ENCODE results near the gene PSME1.

Gene PSME1

DNA sequence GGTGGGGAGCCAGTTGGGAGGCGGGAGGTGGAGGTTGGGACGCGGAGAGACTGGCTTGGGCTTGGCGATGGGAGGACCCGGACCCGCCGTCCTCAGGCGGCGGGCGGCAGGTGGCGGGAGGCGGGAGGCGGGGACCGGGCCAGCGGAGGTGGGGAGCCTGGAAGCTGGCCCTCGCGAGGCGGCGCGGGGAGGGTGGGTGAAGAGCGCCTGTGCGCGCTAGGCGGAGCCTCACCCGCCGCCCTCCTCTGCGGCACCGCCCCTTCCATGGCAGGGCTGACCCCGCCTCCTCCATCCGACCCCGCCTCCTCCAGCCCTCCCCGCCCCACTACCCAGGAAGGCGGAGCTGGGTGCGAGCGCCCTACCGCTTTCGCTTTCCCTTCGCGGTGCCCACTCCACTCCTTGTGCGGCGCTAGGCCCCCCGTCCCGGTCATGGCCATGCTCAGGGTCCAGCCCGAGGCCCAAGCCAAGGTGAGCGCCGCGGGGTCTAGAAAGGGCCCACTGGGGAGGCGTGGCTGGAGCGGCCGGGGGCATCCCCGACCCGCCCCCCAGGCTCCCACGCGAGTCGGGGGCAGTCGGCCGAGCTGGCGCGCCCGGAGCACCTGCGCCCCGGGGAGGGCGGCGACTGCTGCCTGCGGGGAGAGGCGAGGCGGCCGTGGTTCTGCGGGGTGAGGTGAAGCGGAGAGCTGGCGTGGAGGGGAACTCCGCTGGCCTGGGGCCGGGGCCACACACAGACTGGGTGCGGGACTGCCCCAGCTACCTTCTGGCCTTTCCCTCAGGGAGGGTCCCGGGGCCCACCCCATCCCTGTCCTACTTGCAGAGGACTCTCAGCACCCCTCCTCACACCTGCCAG is at the start of gene PSME1:
Gene PSME1 (plus strand): TSS at position 361 of the 850 bp plus-strand sequence. CDS start 69 bp downstream, at position 430.
- peak; percentile 92 for DNase-seq (ENCODE audit: low read depth)

DNA sequence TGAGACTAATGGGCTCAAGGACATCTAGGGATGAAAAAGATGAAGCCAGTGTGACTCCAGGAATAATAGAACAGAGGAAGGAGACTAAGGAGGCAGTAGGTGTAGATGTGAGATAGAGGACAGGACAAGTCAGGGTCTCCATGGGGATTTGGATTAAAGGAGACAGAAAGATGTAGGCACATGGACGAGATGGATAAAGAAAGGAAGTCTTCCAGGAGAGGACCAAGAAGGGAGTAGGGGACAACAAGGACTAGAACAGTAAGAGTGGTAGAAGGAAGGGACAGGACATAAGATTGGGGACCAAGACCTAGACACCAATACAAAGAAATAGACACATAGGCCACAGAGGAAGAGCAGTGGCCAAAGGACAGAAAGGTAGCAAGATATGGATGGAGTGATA is 49.0 kb upstream of the PSME1 start:
- no peak for DNase-seq (ENCODE audit: low read depth)

DNA sequence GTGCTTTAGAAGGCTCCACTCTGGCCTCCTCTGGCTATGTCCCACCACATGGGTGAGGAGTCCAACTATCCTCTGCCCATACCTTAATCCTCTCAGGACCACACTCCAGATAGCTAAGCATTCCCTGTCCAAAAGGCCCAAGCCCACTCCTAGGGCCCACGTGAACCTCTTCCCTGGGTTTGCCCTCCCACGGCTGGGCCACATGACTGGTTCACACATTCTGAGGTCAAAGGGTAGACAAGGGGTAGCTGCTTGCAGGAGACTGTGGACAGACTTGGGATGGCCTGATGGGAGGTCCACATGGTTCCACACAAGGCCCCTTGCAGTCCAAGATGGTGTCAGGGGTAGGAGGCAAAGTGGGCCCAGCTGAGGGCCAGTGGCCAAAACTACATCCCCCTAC is 47.9 kb upstream of the PSME1 start:
- no peak for DNase-seq (ENCODE audit: low read depth)

DNA sequence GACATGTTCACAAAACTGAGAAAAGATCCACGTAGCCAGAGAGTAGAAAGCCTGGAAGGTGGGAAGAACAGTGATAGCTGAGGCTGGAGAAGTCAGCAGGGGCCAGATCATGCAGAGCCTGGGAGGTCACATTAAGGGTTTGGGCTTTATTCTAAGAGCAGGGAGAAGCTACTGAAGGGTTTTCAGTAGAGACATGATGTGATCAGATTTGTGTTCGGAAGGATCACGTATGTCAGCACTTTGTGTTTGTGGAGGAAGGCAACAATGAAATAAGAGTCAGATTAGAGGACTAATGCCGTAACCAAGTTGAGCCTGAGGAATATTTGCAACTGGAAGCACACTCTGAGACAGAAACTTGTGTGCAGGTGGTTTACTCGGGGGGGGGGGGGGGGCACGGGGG is 46.1 kb upstream of the PSME1 start:
- DNase-seq (ENCODE audit: low read depth), result no peak

DNA sequence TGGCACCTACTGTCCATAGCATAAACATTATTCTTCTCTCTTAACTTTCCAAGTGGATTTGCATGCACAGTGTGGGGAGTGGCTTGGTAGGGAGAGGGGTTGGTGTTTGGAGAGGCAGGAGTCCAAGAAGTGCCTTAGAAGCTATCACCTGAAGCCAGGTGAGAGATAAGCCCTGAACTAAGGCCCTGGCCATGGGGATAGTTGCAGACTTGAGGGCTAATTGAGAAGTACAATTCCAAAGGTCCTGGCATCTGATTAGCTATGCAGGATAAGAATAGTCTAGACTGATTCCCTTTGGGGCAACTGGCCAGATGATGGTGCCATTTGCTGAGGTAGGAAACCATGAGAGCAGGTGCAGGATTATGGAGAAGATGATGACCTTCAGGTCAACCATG is 43.9 kb upstream of the PSME1 start:
- DNase-seq (ENCODE audit: low read depth), result no peak

DNA sequence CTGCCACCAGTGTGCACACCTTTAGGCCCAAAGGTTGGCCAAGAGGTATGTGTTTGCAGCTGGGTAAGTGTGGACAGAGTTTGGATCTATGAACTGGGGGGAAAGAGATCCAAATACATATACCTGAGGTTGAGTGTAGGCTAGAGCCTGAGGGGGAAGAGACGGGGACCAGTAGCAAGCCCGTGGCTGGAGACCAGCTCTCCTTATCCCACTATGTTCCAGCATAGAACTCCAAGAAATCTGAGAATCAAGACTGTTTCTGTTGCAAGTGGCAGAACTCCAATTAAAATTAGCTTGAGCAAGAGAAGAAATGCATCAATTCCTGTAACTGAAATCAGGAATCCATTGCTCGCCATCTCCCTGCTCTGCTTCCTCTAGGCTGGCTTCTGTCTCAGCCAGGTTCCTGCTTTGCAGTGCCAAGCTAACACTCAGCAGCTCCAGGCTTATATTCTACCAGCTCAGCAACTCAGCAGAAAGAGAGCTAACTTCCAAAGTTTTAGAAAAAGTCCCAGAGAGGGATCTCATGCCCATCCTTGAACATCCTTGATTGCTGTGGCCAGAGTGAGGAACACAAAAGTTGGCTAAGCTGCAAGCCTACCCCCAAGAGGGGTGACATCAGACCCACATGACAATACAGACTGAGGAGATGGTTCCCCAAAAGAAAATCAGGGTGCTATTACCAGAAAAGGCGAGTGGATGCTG is 43.3 kb upstream of the PSME1 start:
- DNase-seq (ENCODE audit: low read depth), result no peak

DNA sequence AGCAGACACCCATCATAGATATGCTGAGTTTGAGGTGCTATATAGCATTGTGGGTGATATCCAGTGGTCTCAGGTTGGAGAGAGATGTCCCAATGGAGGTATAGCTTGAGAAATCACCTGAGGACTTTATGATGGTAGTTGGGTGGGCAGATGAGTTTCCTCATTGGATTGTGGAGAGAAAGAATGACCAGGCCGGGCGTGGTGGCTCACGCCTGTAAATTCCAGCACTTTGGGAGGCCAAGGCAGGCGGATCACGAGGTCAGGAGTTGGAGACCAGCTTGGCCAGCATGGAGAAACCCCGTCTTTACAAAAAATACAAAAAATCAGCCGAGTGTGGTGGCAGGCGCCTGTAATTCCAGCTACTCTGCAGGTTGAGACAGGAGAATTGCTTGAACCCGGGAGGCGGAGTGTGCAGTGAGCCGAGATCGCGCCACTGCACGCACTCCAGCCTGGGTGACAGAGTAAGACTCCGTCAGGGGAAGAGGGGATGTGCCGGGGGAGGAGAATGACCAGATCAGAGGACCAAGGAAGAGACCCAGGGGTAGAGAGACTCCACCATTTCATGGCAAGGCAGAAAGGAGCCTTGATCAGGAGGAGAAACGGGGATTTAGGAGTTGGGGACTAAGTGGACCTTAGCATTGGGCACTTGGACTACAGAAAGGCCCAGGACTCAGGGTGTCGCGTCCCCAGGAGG is 42.6 kb upstream of the PSME1 start:
- DNase-seq (ENCODE audit: low read depth), result no peak

DNA sequence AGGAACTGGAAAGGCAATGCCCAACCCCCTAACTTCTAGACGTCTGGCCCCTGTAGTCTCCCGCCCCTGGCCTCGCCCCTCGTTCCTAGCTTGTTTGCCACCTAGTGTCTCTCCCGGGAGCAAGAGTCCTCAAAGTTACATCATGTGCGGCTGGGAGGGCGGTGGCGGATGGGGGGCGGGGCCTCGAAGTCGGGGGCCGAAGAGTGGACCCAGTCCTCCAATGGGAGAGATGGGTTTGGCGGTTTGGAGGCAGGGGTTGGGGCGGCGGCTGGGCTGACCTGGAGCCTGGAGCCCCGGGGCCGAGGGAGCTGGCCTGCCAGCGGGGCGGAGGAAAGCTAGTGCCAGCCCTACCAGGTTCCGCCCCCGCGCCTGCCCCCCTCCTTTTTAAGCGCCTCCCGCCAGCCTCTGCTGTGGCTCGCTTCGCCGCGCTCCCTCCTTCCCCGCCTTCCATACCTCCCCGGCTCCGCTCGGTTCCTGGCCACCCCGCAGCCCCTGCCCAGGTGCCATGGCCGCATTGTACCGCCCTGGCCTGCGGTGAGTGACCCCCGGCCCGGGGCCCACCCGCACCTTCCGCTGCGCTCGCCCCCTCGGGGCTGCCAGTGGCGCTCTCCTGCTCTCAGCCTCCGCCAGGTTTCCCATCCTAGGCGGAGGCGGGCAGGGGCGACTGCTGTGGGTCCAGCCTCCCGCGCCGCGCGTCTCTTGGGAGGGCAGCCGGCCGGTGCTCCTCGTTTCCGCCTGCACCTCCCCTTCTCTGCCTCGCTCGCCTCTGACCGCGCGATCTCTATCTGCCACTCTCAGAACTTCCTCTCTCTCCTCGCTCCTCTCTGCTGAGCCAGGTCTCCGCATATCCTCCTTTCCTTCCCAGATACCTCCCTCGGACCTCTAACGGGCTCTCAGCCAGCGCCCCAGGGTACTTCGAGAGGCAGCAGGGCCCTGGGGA is 41.8 kb upstream of the PSME1 start, which contains the start of gene PCK2:
Gene PCK2 (plus strand): TSS at position 411 of the 940 bp plus-strand sequence. CDS start 95 bp downstream, at position 506.
- DNase-seq (ENCODE audit: low read depth), result peak; percentile 70

DNA sequence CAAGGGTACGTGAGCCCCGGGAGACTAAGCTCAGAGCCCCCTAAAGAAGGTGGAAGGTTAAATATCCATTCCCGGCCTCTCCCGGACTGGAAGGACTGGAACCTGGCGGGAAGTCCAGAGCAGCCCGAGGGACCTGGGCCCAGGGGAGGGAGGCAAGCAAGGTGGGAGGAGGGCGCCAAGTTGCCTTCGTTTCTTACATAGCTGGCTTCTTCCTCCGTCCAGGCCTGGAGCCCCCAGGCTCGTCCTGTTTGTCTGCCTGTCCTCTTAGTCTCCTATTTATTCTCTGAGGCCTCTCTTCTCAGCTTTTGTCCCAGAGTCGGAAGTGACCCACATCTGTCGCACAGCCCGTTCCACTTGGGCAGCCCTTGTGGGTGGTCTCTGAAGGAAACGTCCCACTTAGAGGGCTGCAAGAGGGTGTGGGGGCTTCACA is 41.1 kb upstream of the PSME1 start:
- DNase-seq (ENCODE audit: low read depth), result no peak

DNA sequence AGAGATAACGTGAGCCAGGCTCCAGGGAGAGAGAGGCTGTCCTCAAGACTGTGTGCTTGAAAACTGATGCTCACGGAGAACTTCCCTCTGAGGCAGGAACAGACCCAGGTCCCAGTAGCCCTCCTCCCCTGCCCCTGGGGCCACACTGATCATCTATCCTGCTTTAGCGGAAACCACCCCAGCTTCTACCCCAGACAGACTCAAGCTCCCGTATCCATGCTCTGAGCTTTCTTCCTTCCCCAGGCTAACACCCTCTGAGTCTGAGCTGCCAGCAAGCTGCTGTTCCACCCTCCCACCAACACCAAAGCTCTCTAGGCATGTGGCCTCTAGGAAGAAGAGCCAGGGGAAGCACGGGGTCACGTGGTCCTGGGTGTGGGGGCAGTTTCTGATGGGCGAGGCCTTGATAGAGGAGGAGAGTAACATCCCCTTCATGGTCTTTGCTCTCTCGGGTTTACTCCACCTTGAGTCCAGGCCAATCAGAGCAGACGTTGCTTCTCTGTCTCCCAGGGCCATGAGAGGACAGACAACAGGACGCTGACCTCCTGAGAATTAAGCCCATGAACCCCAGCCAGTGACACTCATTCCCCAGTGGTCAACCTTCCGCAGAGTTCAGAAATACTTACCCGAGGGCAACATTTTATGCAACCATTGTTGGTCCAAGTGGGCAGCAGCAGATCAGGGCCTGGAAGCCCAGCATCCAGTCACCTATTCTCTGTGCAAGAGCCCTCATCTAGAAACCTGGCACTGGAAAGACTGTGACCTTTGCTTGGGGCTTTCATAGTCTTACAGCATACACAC is 40.5 kb upstream of the PSME1 start:
- DNase-seq (ENCODE audit: low read depth), result peak; percentile 48

DNA sequence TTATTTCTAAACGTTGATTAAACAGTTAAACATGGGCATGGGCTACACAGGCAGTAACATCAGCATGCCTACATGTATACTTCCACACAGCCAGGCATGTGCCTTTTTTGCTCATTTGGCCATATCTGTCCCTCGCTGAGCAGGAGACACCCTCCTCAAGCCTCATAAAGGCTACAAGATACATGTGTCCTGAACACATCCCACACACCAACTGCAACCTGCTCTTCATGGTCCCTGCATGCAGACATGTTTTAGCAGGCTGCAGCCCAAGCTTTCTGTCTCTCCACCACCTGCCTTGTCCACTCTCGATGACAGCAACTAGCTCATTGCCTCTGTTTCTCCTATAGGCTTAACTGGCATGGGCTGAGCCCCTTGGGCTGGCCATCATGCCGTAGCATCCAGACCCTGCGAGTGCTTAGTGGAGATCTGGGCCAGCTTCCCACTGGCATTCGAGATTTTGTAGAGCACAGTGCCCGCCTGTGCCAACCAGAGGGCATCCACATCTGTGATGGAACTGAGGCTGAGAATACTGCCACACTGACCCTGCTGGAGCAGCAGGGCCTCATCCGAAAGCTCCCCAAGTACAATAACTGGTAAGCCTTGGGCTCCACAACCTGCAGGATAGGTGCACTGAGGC is 39.3 kb upstream of the PSME1 start:
- no peak for DNase-seq (ENCODE audit: low read depth)

DNA sequence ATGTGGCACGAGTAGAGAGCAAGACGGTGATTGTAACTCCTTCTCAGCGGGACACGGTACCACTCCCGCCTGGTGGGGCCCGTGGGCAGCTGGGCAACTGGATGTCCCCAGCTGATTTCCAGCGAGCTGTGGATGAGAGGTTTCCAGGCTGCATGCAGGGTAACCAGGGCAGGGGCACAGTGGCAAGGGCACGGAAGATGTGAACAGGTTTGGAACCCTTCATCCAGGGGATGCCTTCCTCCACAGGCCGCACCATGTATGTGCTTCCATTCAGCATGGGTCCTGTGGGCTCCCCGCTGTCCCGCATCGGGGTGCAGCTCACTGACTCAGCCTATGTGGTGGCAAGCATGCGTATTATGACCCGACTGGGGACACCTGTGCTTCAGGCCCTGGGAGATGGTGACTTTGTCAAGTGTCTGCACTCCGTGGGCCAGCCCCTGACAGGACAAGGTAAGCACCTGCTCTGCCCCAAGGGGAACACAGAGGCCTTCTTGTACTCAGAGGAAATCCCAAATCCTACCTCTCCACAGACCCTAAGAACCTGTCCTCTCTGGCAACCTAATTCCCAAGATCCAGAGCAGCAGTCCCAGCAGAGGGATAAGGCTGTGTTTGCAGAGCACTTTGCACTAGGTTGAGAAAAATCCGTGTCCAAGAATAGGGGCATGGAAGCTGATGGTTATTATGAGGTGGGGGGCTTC is 37.6 kb upstream of the PSME1 start:
- no peak for DNase-seq (ENCODE audit: low read depth)

DNA sequence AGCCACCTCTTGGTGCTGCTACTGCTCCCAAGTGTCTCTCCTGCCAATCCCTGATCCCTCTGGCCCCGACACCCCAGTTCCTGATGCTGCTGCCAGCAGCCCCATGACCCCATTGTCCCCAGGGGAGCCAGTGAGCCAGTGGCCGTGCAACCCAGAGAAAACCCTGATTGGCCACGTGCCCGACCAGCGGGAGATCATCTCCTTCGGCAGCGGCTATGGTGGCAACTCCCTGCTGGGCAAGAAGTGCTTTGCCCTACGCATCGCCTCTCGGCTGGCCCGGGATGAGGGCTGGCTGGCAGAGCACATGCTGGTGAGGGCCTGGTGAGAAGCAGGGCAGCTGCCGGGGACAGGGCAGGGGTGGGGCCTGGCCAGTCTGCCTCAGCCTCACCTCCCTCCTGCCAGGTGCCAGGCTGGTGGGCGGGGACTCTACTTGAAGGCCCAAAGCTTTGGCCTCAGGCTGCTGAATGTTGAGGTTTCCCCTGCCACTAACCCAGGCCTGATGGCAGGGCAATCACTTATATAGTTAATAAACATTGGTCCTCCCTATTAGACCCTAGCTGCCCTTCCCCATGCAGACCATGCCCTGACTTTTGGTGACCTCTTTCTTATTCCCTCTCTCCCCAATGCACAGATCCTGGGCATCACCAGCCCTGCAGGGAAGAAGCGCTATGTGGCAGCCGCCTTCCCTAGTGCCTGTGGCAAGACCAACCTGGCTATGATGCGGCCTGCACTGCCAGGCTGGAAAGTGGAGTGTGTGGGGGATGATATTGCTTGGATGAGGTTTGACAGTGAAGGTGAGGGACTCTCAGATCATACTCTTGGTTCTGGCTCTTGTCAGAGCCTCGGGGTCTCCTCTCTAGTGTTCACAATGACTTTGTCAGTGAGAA is 36.8 kb upstream of the PSME1 start:
- DNase-seq (ENCODE audit: low read depth), result no peak

DNA sequence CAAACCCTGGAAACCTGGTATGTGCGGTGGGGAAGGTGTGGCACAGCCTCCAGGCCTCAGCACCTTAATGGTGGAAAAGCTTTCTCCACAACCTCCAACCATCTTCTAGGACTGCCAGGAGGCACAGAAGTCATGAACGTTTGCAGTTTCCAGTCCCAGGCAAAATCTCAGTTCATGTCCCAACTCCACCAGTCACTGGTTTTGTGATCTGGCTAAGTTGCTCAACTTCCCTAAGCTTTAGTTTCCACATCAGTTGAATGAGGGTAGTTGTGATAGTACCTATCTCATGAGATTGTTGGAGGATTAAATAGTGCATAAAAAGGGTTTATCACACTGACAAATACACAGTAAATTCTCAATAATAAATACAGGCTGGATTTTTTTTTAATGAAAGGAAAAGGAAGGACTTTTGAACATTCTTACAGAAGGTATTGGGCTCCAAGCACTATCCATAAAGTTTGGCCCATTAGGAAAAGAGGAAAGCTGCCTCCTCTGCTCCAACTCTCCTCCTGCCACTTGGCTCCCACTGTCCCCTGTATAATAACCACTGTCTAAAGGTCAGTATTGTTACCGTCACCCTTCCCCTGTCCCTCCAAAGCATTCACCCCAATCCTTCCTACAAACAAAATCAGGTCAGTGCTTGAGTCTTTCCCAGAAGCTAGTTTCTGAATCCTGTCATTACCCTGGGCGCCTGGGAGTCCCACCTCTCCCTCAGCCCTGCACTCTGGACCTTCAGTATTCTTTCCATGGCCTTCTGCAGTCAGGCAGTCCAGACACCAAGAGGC is 35.6 kb upstream of the PSME1 start:
- no peak for DNase-seq (ENCODE audit: low read depth)

DNA sequence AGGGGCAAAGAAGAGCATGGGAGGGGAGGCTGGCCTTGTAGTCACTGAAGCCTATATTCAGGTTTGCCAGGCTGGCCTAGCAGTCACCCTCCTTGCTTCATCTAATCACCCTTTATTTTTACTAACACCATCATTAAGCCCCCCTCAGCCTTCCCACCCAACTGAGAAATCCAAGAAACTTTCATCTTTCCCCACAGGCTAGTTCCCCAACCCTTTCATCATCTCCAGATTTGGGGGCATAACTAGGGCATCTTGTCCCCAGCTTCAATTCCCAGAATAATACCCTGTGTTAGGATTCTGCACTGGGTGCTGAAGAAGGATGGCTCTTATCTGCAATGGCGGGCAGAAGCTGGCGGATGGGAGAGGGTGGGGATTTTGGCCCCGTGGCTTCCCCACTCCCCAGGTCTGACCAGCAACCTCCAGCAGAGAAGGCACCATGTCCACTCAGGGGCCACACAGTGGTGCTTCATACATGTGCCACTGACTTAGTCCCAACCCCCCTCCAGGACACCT is 35.0 kb upstream of the PSME1 start:
- DNase-seq (ENCODE audit: low read depth), result no peak

DNA sequence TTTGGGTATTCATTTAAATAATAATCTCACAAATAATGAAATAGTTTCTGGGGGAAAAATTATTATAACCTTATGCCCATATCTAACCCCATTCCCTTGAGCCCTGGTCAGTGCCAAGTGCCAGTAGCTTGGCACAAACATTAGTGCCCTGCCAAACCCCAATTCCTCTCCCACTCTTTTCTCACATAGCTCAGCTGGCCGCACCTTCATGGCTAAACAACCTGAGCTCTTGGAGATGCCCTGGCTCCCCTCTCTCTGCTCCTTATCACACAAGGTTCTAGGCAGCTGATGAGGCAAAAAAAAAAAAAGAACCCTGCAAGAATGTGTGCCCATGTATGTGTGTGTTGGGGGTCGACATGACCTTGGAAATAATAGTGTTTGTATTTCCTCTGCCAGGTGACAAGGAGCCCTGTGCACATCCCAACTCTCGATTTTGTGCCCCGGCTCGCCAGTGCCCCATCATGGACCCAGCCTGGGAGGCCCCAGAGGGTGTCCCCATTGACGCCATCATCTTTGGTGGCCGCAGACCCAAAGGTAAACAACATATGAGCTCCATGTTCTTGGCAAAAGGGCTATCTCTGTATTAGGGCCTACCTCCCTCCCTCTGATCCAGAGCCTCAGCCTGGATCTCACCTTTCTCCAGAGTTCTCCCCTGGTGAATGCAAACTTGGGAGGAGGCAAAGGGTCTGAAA is 33.5 kb upstream of the PSME1 start:
- no peak for DNase-seq (ENCODE audit: low read depth)

DNA sequence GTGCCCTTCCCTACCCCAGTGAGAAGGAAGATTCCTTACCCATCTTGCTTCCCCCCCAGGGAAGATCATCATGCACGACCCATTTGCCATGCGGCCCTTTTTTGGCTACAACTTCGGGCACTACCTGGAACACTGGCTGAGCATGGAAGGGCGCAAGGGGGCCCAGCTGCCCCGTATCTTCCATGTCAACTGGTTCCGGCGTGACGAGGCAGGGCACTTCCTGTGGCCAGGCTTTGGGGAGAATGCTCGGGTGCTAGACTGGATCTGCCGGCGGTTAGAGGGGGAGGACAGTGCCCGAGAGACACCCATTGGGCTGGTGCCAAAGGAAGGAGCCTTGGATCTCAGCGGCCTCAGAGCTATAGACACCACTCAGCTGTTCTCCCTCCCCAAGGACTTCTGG is 32.5 kb upstream of the PSME1 start:
- no peak for DNase-seq (ENCODE audit: low read depth)

All from stimulated activated CD4-positive, alpha-beta T cell treated with anti-CD3 and anti-CD28 coated beads, Interleukin-2, amount 100 ng/mL, for 4 hours (primary cell).